Measurements from ENCODE around the gene PDLIM5. TPM values are rescaled to one million over a fixed set of nuclear protein-coding genes. Genes with fewer than 3 reads are reported as not detected.

Gene PDLIM5
- total and polyA plus RNA-seq, 2 of the 8 experiments (the other 6 are each of a cell fraction or from before 2014, with no cell fraction given) = 37.3 to 62.1 TPM

GRCh38 chr4:94419956-94420355 is 31.8 kb upstream of the PDLIM5 start:
- H4K20me1 ChIP-seq (replicated peaks in 1 of 2; ENCODE audit: control insufficient read depth in 1 of 2, insufficient read depth in 2 of 2, low read length in 2 of 2) = no peaks in the 10 kb centered on the region
- H4K8ac ChIP-seq (ENCODE audit: extremely low read depth, insufficient read depth, low read length) = no peak overlapping the region
- H2BK15ac ChIP-seq (ENCODE audit: low read length) = no peak overlapping the region
- no peak overlapping the region for H3K14ac ChIP-seq (ENCODE audit: insufficient read length)
- H3K23ac ChIP-seq (ENCODE audit: insufficient read length) = no peak overlapping the region
- H3K4ac ChIP-seq (replicated peaks; ENCODE audit: insufficient read length, low read depth, low read length) = no peak overlapping the region
- no peak overlapping the region for H4K5ac ChIP-seq (ENCODE audit: insufficient read length, low read depth, low read length)
- no peaks in the 10 kb centered on the region for H3K79me2 ChIP-seq (ENCODE audit: control insufficient read depth in 1 of 2, insufficient read depth in 2 of 2, low read length in 2 of 2)
- no peaks in the 10 kb centered on the region for H3K79me1 ChIP-seq (ENCODE audit: low read depth, low read length)
- 75% methylated on average over 3 of the region's 3 CpGs; no CpG with 5 or more reads in 1 of the 2 experiments for WGBS, 2 experiments (ENCODE audit: extremely low coverage in 1 of 2, insufficient coverage in 1 of 2, insufficient read length in 1 of 2, insufficient replicate concordance in 2 of 2, low coverage in 1 of 2, low lambda C conversion rate in 2 of 2, missing lambda C conversion rate in 1 of 2)
- no peak overlapping the region for H2BK120ac ChIP-seq (replicated peaks; ENCODE audit: low read depth, low read length)
- H3K4me2 ChIP-seq (ENCODE audit: insufficient read depth in 1 of 2, low read depth in 2 of 2, low read length in 2 of 2) = no peak overlapping the region
- no peaks in the 10 kb centered on the region for H3K27me3 ChIP-seq (replicated peaks in 1 of 4; ENCODE audit: control insufficient read depth in 3 of 4, extremely low read depth in 1 of 4, insufficient read depth in 3 of 4, low read length in 3 of 4)
- no peak overlapping the region for H2AFZ ChIP-seq (ENCODE audit: low read length)
- H3K27ac ChIP-seq (ENCODE audit: low read depth, low read length) = no peak overlapping the region
- H3K23me2 ChIP-seq (ENCODE audit: low read depth, low read length) = no peaks in the 10 kb centered on the region
- no peak overlapping the region for H2BK5ac ChIP-seq (ENCODE audit: low read depth, low read length)
- H3K9me3 ChIP-seq (ENCODE audit: insufficient read depth in 2 of 2, low read depth in 1 of 2, low read length in 1 of 2) = peaks cover 0 to 3% of the 10 kb centered on the region in 2 experiments; a peak in 1 of 4 replicates
- H2BK12ac ChIP-seq (ENCODE audit: low read depth, low read length) = no peak overlapping the region
- FAIRE-seq (no peak), DNase-seq (ENCODE audit: low read depth in 1 of 2, low spot score in 2 of 2) (no peak)
- H3K56ac ChIP-seq (replicated peaks; ENCODE audit: insufficient read length, low read depth, low read length) = no peak overlapping the region
- ChIA-PET POLR2A (ENCODE audit: partially characterized antibody) (no interaction called here), CTCF (ENCODE audit: partially characterized antibody) (interaction anchor here (1.1 kb wide), 1 partner anchor 25 kb away, joined by 4 read pairs; no protein-coding TSS in a partner anchor)
- H3K4me3 ChIP-seq (ENCODE audit: extremely low read depth in 1 of 4, insufficient read depth in 2 of 4, low read depth in 3 of 4, low read length in 4 of 4) = no peak overlapping the region
- no peak overlapping the region for H3K18ac ChIP-seq (ENCODE audit: extremely low read depth, low read length)
- H4K91ac ChIP-seq (replicated peaks; ENCODE audit: insufficient read length, low read length) = no peak overlapping the region
- no peak overlapping the region for H2AK5ac ChIP-seq (ENCODE audit: low read depth, low read length)
- no peaks in the 10 kb centered on the region for H3K36me3 ChIP-seq (ENCODE audit: control insufficient read depth in 2 of 4, insufficient read depth in 4 of 4, low read length in 3 of 4)
- no peaks in the 10 kb centered on the region for H3K4me1 ChIP-seq (replicated peaks in 1 of 4; ENCODE audit: control insufficient read depth in 3 of 4, insufficient read depth in 4 of 4, low read length in 3 of 4)
- no peak overlapping the region for H3K9ac ChIP-seq (replicated peaks in 1 of 4; ENCODE audit: extremely low read depth in 1 of 4, low read depth in 3 of 4, low read length in 3 of 4)
- no peak overlapping the region for H2BK20ac ChIP-seq (ENCODE audit: low read length)
- TF ChIP-seq ASH2L (IDR thresholded peaks at IDR 0.05; ENCODE audit: low read length) = no peak
- TF ChIP-seq BACH1 (IDR thresholded peaks at IDR 0.05; ENCODE audit: low read length) = no peak
- TF ChIP-seq SRF (IDR thresholded peaks at IDR 0.05; ENCODE audit: low read depth, low read length) = no peak
- TF ChIP-seq SIN3A (conservative IDR thresholded peaks at IDR 0.05 in 1 of 2, IDR thresholded peaks at IDR 0.05 in 1 of 2; ENCODE audit: low read depth in 1 of 2, low read length in 2 of 2) = no peak
- TF ChIP-seq FOSL1 (IDR thresholded peaks at IDR 0.05; ENCODE audit: insufficient read depth, low read depth, low read length) = no peak
- TF ChIP-seq EZH2 (IDR thresholded peaks at IDR 0.05; ENCODE audit: low read depth, low read length, severe bottlenecking) = no peak
- no peak for TF ChIP-seq CBX5 (IDR thresholded peaks at IDR 0.05; ENCODE audit: low read depth, low read length)
- TF ChIP-seq KDM4A (IDR thresholded peaks at IDR 0.05; ENCODE audit: low read depth, low read length, severe bottlenecking) = no peak
- TF ChIP-seq SP2 (IDR thresholded peaks at IDR 0.05; ENCODE audit: low read length) = no peak
- no peak for TF ChIP-seq RXRA (IDR thresholded peaks at IDR 0.05; ENCODE audit: insufficient read depth, low read depth, low read length)

Data from H1 (cell line).